Fibroblast of pulmonary artery (primary cell): Measurements from ENCODE around the gene MRPL37.
A peak's percentile ranks its signal among the peaks of the same experiment; 100 is the strongest.
"Not testable (repeated sequence)": the region's sequence is repeated elsewhere in the genome, so short reads cannot be mapped to it uniquely, and the experiment has no call there.

Source experiments
- DNase-seq: peaks from one replicate; pipeline ENCODE4 v3.0.0-alpha.2; 2010; ENCODE audit warnings: low read depth
- H3K4me3 ChIP-seq: replicated peaks from 2 replicates; pipeline ENCODE4 v1.5.1; 2011; ENCODE audit warnings: low read depth, mild to moderate bottlenecking, control low read depth, low read length, moderate library complexity
- CTCF ChIP-seq: IDR thresholded peaks from 2 replicates; pipeline ENCODE4 v1.5.1; 2011; ENCODE audit warnings: mild to moderate bottlenecking, control low read depth, low read length, inconsistent platforms; ENCODE audit errors: missing control alignments

Gene MRPL37

GRCh38 chr1:54200519-54200997 is 591 bp downstream of the MRPL37 start:
- peak overlapping the region; percentile 97 for H3K4me3 ChIP-seq
- TF ChIP-seq CTCF = no peak
- DNase-seq = no peak

GRCh38 chr1:54204199-54204598 is 4.2 kb downstream of the MRPL37 start:
- no peak for DNase-seq
- TF ChIP-seq CTCF = no peak
- no peak overlapping the region for H3K4me3 ChIP-seq

GRCh38 chr1:54207287-54207686 is 7.3 kb downstream of the MRPL37 start:
- DNase-seq = no peak
- no peak for TF ChIP-seq CTCF
- H3K4me3 ChIP-seq = no peak overlapping the region

- DNase-seq, H3K4me3 ChIP-seq: not testable (repeated sequence)
Measured at GRCh38 chr1:54207896-54208295, 7.9 kb downstream of the MRPL37 start.

- TF ChIP-seq CTCF = no peak
- no peak for DNase-seq
- no peak overlapping the region for H3K4me3 ChIP-seq
Measured at GRCh38 chr1:54212872-54213271, 12.9 kb downstream of the MRPL37 start.

GRCh38 chr1:54215523-54215922 is 15.6 kb downstream of the MRPL37 start:
- H3K4me3 ChIP-seq = no peak overlapping the region
- no peak for DNase-seq
- TF ChIP-seq CTCF = no peak

- no peak overlapping the region for H3K4me3 ChIP-seq
- peak; percentile 11 for DNase-seq
- TF ChIP-seq CTCF = no peak
Measured at GRCh38 chr1:54218883-54219687, 19.1 kb downstream of the MRPL37 start.
